ENCODE measurements around the gene GARNL3. TPM values are rescaled to one million over a fixed set of nuclear protein-coding genes. Genes with fewer than 3 reads are reported as not detected.

Gene GARNL3
- total and polyA plus RNA-seq, 2 of the 13 experiments (the other 11 are each of a cell fraction or from before 2014, with no cell fraction given) = 3.9 to 11.0 TPM

GRCh38 chr9:127386249-127386648, 121.7 kb downstream of the GARNL3 start:
- Histone ChIP-seq H3K9me3 (ENCODE audit: low read length) (no peaks in the 10 kb centered on the region), H3K27ac (ENCODE audit: extremely low read length, insufficient read depth, low read length) (no peak overlapping the region), H3K27me3 (ENCODE audit: control insufficient read depth in 1 of 2, insufficient read depth in 2 of 2, low read length in 2 of 2) (no peaks in the 10 kb centered on the region), H3K9ac (ENCODE audit: insufficient read depth, low read depth, low read length) (no peak overlapping the region), H3K4me3 (replicated peaks in 1 of 3; ENCODE audit: insufficient read depth in 1 of 3, low read depth in 2 of 3, low read length in 3 of 3) (no peak overlapping the region), H2AFZ (ENCODE audit: low read length) (no peak overlapping the region), H3K36me3 (replicated peaks in 1 of 2; ENCODE audit: control insufficient read depth in 1 of 2, insufficient read depth in 2 of 2, low read length in 2 of 2) (no peaks in the 10 kb centered on the region), H3K79me2 (ENCODE audit: insufficient read depth, low read length) (no peaks in the 10 kb centered on the region), H4K20me1 (ENCODE audit: insufficient read depth, low read length) (no peaks in the 10 kb centered on the region), H3K4me2 (ENCODE audit: low read depth, low read length) (no peak overlapping the region), H3K4me1 (ENCODE audit: insufficient read depth, low read length) (peaks cover 41% of the 10 kb centered on the region)
- ChIA-PET POLR2A (no interaction called here), CTCF (ENCODE audit: low intra/inter-chr PET ratio, low total read pairs) (no interaction called here)
- in situ Hi-C loops (cut with HindIII; ENCODE audit: extremely low pct_ligation_motif_present, low pct_unique_long_range_greater_than_20kb) = no loop called here
- FAIRE-seq (no peak), DNase-seq (ENCODE audit: low spot score) (no peak), ATAC-seq (no peak)
- intact Hi-C loops (cut with micrococcal nuclease; ENCODE audit: unreplicated experiment) = no loop called here
- WGBS (ENCODE audit: low lambda C conversion rate) = 81% methylated on average over 4 of the region's 4 CpGs
- no TSS peak for BruUV-seq (replicated peaks)
- TF ChIP-seq ZNF713 (CRISPR knock-in tag; IDR thresholded peaks at IDR 0.05) = no peak
- TF ChIP-seq BCLAF1 (IDR thresholded peaks at IDR 0.05) = no peak
- TF ChIP-seq SOX5 (CRISPR knock-in tag; IDR thresholded peaks at IDR 0.05; ENCODE audit: borderline replicate concordance) = no peak
- TF ChIP-seq ATF7 (IDR thresholded peaks at IDR 0.05) = no peak
- no peak for TF ChIP-seq ATF7 (CRISPR knock-in tag; IDR thresholded peaks at IDR 0.05)
- no peak for TF ChIP-seq MLX (CRISPR knock-in tag; IDR thresholded peaks at IDR 0.05)
- TF ChIP-seq PAXIP1 (CRISPR knock-in tag; conservative IDR thresholded peaks at IDR 0.05) = no peak
- TF ChIP-seq MYPOP (CRISPR knock-in tag; IDR thresholded peaks at IDR 0.05) = no peak
- no peak for TF ChIP-seq CBX2 (IDR thresholded peaks at IDR 0.05; ENCODE audit: low read depth, low read length)
- no peak for TF ChIP-seq CBX2 (CRISPR knock-in tag; IDR thresholded peaks at IDR 0.05; ENCODE audit: low read depth)
- TF ChIP-seq PRDM10 (CRISPR knock-in tag; IDR thresholded peaks at IDR 0.05; ENCODE audit: low read depth) = no peak
- TF ChIP-seq THAP11 (CRISPR knock-in tag; IDR thresholded peaks at IDR 0.05) = no peak
- TF ChIP-seq FOXK1 (CRISPR knock-in tag; IDR thresholded peaks at IDR 0.05; ENCODE audit: borderline replicate concordance, low read depth) = no peak
- no peak for TF ChIP-seq ZNF703 (CRISPR knock-in tag; IDR thresholded peaks at IDR 0.05; ENCODE audit: borderline replicate concordance)
